ENCODE results near the gene TXNRD3.

The TXNRD3 gene

DNA sequence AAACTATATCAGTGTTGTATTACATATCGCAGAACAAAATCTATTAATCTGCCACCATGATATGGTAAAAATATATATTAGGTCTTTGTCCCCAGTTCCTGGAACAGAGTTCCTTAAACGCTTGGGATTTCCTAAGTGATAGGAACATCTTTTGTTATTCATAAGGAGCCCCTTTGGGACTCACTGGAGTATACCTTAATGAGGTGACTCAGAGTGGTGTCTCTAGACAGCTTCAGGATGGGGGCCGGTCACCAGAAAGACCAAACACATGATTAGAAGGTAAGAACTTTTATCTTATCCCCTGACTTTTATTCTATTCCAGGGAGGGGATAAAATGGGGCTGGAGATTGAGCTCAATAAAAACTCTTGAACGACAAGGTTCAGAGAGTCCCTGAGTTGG, 36.8 kb upstream of the TXNRD3 start:
- no peak for DNase-seq (ENCODE audit: low read depth in 2 of 2)
- TF ChIP-seq, protein P1, sequence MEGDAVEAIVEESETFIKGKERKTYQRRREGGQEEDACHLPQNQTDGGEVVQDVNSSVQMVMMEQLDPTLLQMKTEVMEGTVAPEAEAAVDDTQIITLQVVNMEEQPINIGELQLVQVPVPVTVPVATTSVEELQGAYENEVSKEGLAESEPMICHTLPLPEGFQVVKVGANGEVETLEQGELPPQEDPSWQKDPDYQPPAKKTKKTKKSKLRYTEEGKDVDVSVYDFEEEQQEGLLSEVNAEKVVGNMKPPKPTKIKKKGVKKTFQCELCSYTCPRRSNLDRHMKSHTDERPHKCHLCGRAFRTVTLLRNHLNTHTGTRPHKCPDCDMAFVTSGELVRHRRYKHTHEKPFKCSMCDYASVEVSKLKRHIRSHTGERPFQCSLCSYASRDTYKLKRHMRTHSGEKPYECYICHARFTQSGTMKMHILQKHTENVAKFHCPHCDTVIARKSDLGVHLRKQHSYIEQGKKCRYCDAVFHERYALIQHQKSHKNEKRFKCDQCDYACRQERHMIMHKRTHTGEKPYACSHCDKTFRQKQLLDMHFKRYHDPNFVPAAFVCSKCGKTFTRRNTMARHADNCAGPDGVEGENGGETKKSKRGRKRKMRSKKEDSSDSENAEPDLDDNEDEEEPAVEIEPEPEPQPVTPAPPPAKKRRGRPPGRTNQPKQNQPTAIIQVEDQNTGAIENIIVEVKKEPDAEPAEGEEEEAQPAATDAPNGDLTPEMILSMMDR (IDR thresholded peaks at IDR 0.05; ENCODE audit: low read depth, low read length), result no peak
- H3K4me3 ChIP-seq (replicated peaks in 1 of 2; ENCODE audit: low read depth in 2 of 2, low read length in 2 of 2), result no peak overlapping the region

DNA sequence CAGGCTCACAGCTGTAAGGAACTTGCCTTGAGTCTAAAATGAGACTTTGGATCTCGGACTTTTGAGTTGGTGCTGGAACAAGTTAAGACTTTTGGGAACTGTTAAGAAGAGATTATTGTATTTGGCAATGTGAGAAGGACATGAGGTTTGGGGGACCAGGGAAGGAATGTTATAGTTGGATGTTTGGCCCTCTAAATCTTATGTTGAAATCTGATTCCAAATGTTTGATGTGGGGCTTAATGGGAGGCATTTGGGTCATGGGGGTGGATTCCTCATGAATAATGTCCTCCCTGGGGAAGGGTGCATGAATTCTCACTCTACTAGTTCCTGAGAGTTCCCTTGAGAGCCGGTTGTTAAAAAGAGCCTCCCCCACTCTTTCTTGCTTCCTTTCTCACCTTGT, 30.6 kb upstream of the TXNRD3 start:
- TF ChIP-seq, protein P1 (IDR thresholded peaks at IDR 0.05; ENCODE audit: low read depth, low read length), result no peak
- DNase-seq (ENCODE audit: low read depth in 2 of 2), result no peak
- no peak overlapping the region for H3K4me3 ChIP-seq (replicated peaks in 1 of 2; ENCODE audit: low read depth in 2 of 2, low read length in 2 of 2)

DNA sequence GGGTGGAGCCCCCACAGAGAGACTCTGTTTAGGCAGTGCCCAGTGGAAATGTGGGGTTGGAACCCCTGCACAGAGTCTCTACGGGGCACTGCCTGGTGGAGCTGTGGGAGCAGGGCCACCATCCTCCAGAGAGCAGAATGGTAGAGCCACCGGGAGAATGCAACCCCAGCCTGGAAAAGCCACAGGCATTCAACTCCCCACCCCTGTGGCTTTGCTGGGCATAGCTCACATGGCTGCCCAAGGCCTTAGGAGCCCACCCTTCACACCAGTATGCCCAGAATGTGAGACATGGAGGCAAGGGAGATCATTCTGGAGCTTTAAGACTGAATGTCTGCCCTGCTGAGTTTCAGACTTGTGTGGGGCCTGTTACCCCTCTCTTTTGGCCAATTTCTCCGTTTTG, 30.1 kb upstream of the TXNRD3 start:
- H3K4me3 ChIP-seq (replicated peaks in 1 of 2; ENCODE audit: low read depth in 2 of 2, low read length in 2 of 2), result no peak overlapping the region
- TF ChIP-seq, protein P1 (IDR thresholded peaks at IDR 0.05; ENCODE audit: low read depth, low read length), result no peak
- no peak for DNase-seq (ENCODE audit: low read depth in 2 of 2)

DNA sequence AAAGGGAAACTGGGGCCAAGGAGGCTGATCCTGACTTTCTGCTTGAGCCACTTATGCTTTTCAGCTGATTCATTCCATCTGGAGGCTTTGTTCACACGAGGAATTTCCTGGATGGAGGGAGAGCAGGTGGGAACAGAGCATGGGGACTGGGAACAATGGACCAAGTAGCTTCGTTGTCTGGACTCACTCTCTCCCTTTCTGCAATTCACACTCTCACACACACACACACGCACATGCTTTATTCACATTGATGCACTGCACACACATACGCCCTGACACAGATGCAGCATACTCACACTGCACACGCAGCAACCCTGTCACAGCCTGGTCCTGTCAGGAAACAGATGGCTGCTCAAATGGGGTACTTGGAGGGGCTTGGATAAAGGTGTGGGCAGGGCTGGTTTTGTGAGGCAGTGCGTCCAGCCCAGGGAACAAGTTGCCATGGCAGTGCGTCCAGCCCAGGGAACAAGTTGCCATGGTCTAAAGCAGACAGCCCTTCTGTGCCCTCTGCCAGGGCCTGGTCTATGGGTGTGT, 29.4 kb upstream of the TXNRD3 start:
- TF ChIP-seq, protein P1 (IDR thresholded peaks at IDR 0.05; ENCODE audit: low read depth, low read length), result no peak
- peak; percentile 27 to 41 for DNase-seq (ENCODE audit: low read depth in 2 of 2)
- no peak overlapping the region for H3K4me3 ChIP-seq (replicated peaks in 1 of 2; ENCODE audit: low read depth in 2 of 2, low read length in 2 of 2)

DNA sequence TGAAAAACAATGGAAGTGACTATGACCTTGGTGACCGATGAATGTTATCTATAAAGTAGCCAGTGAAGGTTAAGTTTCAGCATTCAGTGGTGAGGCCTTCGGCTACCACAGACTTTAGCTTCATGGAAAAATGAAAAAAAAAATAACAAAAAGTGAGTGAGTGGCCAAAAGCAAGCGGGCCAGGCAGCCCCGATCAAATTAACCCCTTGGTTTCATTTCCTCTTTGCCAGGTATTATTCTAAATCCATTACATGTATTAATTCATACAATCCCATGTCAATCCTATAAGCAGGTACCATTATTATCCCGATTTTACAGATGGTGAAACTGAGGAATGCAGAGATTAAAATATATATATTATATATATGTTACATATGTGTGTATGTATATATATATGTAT, 28.1 kb upstream of the TXNRD3 start:
- TF ChIP-seq, protein P1 (IDR thresholded peaks at IDR 0.05; ENCODE audit: low read depth, low read length), result no peak
- H3K4me3 ChIP-seq (replicated peaks in 1 of 2; ENCODE audit: low read depth in 2 of 2, low read length in 2 of 2), result no peak overlapping the region
- DNase-seq (ENCODE audit: low read depth in 2 of 2), result no peak

DNA sequence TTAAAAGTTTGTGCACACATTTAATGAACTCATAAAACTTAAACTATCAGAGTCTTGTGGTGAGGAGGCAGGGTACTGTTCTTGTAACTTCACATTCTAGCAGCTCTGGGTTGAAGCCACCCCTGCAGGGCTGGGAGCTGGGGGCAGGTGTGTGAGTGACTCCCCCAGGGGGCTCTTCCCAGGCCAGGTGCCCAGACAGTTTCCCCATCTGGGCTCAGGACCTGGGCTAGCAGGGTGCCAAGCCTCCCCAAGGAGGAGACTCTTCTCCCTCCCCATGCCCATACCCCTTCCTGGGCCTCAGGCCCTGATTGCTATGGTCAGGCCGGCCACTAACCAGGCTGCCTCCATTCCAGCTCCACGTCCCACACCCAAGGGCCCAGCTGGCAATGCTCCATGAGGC, 27.1 kb upstream of the TXNRD3 start:
- no peak for DNase-seq (ENCODE audit: low read depth in 2 of 2)
- TF ChIP-seq, protein P1 (IDR thresholded peaks at IDR 0.05; ENCODE audit: low read depth, low read length), result no peak
- H3K4me3 ChIP-seq (replicated peaks in 1 of 2; ENCODE audit: low read depth in 2 of 2, low read length in 2 of 2), result no peak overlapping the region

DNA sequence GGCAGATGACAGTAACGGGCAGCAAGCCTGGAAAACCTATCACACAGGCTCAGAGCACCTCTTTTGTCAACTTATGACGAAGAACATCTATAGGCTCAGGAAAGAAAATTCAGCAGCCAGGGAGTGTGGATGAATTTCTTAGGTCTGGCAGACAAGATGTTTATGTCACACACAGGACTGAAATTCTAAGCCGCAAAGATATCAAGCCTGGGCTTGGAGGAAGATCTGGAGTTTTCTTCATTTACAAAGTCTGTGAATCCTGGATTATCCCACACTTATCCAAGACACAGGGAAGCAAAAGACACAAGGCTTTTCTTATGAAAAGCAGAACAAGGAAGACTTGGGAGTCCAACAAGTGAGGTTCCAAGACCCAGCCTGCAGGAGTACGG, 25.7 kb upstream of the TXNRD3 start:
- DNase-seq (ENCODE audit: low read depth in 2 of 2), result no peak
- TF ChIP-seq, protein P1 (IDR thresholded peaks at IDR 0.05; ENCODE audit: low read depth, low read length), result no peak
- H3K4me3 ChIP-seq (replicated peaks in 1 of 2; ENCODE audit: low read depth in 2 of 2, low read length in 2 of 2), result no peak overlapping the region
